GM21529 (cell line): ENCODE results near the gene VAMP1.
"Not testable (repeated sequence)": the region's sequence is repeated elsewhere in the genome, so short reads cannot be mapped to it uniquely, and the experiment has no call there.

Experiments used
- ATAC-seq: cut with Tn5 transposase; IDR thresholded peaks from one replicate; pipeline ENCODE4 v1.9.1; 2021; ENCODE audit not compliant: unreplicated experiment

The VAMP1 gene

DNA sequence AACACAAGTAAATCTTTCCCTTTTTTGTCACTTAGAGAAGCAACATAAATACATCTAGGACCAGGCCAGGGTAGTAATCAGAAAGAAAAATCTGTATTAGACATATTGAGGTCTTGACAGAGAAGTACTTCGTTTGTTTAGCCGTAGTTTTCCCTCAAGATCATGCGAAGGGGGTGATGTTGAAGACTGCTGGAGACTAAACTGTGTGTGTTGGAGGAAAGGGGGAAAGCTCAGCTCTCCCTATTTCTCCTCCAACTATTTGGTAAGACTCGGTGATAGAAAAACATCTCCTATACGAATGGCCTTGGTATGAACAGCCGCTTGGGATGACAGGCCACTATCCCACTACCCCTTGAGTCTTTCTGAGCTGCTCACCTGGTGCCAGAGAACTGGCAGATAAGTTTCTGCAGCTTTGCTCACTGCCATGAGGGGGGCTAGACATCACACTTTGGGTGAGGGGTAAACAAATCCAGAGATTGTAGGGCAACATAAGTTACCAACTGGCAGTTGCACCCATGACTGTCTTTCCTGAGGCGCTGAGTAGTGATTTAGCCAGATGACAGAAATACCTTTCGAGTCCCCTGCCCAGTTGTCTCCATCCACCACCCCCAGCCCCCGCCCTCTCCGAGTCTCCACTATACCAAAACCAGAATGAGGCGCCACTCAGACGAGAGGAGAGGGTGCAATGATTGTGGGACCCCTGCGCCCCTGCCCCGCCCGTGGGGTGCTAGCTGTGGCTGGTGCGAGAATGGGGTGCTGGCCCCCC is 685 bp downstream of the VAMP1 start:
- ATAC-seq: no peak

DNA sequence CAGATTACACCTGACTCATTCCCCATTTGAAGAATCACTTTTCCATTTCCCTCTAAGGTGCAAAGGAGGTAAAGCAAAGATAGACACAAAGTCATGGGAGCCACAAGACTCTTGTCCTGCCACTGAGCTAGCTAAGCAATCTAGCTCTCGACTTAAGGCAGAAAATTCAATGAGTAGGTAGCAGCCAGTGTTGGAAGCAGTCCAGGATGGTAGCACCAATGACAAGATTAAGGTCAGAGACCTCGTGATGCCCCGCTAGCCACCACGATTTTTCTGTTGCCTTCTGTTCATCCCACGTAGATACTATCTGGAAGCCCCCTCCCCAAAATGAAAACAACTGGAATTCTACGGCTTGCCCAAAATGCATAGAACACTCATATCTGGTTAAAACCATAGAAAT is 1.4 kb downstream of the VAMP1 start:
- ATAC-seq: no peak

DNA sequence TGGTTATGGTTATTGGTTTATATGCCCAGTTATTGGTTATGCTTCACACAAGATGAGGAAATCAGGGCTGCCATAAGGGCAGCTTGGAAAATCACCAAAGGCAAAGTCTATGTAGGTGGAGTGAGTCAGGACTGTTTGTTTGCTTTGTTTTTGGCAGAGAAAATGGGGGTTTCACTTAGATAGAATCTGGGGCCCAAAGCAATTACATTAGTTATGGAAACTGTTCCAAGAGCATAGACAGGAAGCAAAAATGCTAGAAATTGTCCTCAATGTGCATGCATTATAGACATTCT is 2.2 kb downstream of the VAMP1 start:
- ATAC-seq: no peak

DNA sequence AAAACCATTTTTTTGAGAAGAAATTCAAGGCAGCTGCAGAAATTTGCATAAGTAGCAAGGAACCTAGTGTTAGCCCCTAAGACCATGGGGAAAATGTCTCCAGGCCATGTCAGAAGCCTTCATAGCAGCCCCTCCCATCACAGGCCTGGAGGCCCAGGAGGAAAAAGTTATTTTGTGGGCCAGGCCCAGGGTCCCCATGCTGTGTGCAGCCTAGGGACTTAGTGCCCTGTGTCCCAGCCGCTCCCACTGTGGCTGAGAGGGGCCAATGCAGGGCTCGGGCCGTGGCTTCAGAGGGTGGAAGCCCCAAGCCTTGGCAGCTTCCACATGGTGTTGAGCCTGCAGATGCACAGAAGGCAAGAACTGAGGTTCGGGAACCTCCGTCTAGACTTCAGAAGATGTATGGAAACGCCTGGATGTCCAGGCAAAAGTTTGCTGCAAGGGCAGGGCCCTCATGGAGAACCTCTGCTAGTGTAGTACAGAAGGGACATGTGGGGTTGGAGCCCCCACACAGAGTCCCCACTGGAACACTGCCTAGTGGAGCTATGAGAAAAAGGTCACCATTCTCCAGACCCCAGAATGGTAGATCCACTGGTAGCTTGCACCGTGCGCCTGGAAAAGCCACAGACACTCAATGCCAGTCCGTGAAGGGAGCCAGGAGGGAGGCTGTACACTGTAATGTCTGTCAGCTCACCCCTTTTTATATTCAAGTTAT is 2.8 kb downstream of the VAMP1 start:
- not testable (repeated sequence) for ATAC-seq

DNA sequence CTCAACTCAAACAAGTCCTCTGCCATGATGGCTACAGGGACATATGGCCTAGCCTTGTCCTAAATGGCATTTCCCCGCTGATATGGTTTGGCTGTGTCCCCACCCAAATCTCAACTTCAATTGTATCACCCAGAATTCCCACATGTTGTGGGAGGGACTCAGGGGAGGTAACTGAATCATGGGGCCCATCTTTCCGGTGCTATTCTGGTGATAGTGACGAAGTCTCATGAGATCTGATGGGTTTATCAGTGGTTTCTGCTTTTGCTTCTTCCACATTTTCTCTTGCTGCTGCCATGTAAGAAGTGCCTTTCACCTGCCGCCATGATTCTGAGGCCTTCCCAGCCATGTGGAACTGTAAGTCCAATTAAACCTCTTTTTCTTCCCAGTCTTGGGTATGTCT is 3.7 kb downstream of the VAMP1 start:
- not testable (repeated sequence) for ATAC-seq

DNA sequence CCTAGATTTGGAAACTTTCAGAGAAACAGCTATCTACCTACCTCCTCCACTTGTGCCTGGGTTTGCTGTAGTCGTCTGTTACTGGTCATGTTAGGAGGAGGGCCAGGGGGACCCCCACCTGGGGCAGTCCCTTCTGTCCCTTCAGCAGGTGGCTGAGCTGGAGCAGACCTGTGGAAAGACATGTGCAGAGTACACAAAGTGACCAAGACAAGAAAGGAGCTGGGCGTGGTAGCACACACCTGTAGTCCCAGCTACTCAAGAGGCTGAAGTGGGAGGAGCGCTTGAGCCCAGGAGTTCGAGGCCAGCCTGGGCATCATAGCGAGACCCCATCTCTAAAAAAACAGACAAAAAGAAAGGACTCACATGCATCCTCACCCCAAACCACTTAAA is 4.3 kb downstream of the VAMP1 start:
- no peak for ATAC-seq

DNA sequence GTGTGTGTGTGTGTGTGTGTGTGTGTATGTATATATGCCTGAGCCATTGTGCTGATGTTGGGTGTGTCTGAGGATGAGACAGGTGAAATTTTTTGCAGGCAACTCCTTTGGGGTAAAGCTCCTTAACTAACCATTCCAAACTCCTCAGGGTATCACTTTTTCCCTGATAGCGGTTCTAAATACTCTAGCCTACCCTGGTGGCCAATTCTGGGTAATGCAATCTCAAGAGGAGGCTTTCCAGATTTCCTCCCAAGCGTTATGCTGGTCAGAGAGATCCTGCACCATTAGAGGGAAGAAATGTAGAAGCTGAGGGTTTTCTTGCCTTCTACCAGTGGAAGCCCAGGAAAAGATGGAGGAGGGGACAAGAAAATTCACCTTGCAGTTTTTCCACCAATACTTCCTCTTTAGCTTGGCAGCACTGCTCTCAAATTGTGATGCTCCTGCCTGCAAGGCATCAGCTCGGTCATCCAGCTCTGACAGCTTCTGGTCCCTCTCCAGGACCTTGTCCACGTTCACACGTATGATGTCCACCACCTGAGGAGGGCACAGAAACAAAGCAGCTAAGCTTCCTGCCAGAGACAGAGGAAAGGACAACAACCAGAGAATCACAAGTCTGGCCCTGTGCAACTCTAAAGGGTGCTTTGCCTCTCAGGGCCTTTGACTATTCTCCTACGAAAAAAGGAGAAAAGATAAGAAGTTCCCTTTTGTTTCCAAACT is 4.9 kb downstream of the VAMP1 start:
- no peak for ATAC-seq

DNA sequence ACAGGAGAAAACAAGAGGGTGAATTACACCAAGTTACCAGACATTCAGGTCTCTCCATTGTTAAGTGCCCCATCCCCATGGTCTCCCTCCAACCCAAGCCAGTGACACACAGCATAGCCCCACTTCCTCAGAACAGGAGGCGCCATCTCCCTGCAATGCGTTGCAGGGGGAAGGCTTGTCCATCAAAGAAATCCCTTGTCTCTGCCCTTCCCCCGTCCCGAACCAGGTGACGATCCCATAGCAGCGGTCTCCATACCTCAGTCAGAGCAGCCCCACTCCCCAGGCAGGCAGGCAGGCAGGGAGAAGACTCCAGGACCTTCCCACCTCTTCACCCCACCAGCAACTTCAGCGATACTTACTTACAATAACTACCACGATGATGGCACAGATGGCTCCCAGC is 5.9 kb downstream of the VAMP1 start:
- ATAC-seq: no peak

DNA sequence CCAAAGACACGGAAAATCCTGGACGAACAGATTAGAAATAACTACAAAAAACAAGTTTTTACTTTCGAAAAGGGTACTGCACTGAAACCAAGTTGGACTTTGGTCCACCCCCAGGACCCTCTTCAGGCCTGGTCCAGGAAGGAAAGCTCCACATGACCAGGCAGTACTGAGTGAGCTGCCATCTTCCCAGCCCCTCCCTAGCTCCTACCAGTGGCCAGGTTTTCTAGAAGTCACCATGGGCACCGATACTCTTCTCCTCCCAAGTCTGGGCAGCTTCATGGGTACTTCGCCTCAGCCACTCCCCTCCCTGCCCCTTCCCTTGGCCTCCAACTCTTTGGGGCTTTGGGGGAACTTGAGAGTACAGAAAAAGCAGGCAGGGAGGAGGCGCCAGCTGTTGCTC is 6.6 kb downstream of the VAMP1 start:
- no peak for ATAC-seq

DNA sequence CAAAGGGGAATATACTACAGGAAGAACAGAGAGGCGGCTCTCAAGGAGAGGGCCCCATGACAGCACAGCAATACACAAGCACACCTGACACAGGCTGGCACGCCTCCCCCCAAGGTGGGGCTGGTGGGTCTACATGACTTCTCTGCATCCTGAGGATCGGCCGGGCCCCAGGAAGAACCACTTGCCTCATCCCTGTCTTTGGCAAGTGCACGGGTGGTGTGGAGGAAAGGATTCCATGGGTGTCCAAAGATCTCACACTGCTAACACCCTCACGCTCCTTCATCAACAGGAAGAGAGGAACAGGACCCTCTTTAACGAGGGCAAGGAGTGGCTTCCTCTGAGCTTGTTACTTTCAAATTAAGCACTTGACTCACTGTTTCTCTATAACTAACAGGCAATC is 7.3 kb downstream of the VAMP1 start:
- no peak for ATAC-seq

DNA sequence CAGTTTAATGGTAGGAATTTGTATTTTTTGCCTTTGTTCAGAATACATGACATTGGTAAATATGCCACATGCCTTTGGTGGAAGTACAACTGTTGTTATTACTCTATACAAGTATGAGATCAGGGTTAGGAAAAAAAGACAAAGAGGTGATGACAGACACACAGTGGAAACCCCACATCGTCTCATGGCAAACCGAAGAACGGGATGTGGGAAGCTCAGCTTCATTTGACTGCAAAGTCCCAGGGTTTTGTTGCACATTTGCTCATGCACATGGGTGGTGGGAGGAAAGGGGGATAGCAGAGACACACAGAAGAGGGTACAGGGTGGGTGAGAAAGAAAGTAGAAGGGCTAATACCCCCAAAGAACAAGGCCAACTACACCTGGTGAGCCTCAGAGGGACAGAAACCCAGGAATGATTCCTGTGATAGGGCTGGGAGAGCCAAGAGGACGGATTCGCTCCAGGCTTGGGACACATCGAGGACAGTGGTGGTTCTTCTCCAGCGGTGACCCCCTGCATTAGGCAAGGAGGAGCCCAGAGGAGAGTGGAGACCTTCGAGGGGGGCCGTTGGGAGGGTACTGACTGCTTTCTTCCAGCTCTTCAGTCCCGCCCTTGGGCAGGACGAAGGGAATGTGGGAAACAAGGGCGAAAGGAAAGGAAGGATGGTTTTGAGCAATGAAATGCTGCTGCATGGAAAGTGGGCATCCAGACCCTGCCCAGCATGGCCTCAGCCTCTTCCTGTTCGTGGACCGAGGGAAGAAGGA is 8.1 kb downstream of the VAMP1 start:
- no peak for ATAC-seq

DNA sequence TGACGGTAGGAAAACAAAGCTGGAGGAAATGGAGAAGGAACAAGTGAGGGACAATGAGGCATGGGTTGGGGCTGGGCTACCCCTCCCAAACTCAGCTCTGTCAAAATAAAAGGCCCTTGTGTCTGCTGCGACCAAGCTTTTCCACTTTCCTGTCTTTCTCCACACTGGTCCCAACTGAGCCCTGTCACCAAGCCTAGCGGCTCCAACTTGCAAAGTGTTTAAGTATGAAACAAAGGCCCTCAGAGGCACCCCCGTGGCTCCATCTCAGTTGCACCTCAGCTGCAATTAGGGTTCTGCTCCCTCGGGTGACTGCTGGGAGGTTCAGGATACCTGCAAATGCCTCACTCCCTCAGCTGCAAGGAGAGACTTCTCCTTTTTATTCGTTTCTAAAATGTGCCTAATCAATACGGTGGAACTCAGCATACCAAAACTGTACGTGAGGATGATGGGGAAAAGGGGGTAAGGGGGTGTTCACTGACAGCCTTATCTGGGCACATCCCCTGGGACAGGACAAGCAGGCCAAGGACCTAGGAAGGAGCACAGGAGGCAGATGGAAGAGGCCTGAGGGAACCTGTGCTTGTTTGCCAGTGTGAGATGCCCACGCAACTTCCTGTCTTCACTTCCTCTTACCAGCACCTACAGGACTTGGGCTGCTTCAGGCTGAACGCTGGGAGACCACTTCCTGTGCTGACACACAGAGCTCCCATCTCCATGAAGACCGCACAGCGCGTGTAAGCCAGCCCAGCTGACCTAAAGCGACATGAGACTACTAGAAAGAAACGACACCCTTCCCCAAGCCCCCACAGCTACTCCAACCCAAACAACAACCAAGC is 8.9 kb downstream of the VAMP1 start:
- ATAC-seq: peak; percentile 81

DNA sequence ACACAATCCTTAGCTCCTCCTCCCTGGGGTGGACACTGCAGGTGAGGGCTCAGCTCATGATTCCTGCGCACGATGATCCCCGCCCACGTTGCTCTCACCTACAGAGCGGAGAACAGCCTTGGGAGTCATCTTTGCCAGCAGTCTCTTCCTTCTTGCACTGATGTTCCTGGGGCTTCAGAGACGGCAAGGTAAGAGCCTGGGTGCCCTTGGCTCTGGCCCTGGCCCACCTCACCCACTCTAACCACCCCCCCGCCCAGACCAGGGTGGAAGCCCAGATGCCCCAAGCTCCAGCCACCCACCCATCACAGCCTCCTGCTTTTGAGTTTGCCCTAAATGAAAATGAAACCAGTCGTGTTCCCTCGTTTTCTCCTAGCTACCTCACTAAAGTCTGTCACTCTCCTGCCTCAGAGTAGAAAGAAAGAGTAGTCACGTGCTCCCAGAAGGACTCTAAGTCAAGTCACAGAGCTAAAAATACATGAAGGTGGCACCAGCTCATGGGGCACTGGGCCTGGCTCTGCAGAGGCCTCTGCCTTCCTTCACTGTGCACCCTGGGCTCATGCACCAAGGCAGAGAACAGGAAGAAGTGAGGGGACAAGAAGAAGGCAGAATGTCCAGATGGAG is 9.6 kb downstream of the VAMP1 start:
- ATAC-seq: no peak

DNA sequence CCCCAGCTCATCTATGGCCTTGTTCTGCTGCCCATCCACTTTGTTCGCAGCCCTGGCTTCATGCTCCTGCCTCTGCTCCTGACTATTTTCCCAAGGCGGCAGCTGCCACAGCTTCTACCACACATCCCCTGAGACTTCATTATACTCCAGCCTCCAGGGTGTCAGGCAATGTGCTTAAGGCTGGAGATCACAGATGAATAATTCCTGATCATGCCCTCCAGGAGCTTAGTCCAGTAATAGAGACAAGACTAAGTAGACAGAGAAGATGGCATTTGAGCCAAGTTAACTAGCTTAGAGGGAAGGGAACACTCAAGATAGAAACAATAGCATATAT is 11.5 kb downstream of the VAMP1 start:
- no peak for ATAC-seq

DNA sequence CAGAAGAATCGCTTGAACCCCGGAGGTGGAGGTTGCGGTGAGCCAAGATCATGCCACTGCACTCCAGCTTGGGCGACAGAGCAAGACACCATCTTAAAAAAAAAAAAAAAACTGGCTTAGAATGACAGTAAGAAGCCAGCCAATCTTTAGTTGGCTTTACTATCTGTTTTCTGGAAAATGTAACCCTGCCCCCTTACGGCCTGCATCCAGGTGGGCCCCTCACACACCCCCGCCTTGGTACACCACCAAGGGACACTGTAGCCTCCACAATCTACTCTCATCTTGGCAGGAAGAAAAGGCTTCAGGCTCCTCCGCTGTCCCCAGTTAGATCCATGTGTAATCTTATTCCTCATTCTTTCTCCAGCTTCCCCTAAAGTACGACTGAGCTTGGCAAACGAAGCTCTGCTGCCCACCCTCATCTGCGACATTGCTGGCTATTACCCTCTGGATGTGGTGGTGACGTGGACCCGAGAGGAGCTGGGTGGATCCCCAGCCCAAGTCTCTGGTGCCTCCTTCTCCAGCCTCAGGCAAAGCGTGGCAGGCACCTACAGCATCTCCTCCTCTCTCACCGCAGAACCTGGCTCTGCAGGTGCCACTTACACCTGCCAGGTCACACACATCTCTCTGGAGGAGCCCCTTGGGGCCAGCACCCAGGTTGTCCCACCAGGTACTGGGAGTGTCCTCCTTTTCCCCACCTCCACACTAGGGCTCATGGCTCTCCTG is 12.0 kb downstream of the VAMP1 start:
- no peak for ATAC-seq

DNA sequence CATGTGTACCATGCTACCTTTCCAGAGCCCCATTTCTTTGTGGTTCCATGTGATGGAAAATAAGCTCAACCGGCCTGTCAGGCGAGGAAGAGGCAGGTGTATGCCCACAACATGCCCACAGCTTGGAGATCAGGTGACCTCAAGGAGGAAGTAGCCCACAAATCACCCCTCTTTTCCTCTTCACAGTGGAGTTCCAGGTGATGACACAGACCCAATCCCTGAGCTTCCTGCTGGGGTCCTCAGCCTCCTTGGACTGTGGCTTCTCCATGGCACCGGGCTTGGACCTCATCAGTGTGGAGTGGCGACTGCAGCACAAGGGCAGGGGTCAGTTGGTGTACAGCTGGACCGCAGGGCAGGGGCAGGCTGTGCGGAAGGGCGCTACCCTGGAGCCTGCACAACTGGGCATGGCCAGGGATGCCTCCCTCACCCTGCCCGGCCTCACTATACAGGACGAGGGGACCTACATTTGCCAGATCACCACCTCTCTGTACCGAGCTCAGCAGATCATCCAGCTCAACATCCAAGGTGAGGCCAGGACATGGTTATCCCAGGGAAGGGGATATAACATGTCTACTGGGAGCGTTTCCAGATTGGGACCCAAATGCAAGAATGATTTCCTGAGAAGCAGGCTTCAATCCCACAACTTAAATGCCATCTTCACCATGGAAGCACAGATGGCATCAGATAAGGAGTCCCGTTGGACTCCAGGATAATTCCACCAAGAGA is 13.1 kb downstream of the VAMP1 start:
- no peak for ATAC-seq

DNA sequence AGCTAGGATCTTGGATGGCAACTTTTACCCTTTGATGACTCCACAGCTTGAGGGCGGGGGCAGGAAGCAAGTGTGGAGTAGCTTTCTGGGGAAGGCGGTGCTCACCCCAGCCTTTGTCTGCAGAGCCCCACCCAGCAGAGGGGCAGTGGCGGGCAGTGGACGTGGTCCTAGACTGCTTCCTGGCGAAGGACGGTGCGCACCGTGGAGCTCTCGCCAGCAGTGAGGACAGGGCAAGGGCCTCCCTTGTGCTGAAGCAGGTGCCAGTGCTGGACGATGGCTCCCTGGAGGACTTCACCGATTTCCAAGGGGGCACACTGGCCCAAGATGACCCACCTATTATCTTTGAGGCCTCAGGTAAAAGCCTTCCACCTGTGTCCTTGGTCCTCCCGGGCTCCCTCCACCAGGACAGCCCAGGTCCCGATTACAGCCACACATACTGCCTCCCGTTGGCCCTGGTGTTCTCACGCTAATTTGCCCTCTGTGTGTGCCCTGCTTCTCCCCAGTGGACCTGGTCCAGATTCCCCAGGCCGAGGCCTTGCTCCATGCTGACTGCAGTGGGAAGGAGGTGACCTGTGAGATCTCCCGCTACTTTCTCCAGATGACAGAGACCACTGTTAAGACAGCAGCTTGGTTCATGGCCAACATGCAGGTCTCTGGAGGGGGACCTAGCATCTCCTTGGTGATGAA is 17.4 kb downstream of the VAMP1 start:
- no peak for ATAC-seq

DNA sequence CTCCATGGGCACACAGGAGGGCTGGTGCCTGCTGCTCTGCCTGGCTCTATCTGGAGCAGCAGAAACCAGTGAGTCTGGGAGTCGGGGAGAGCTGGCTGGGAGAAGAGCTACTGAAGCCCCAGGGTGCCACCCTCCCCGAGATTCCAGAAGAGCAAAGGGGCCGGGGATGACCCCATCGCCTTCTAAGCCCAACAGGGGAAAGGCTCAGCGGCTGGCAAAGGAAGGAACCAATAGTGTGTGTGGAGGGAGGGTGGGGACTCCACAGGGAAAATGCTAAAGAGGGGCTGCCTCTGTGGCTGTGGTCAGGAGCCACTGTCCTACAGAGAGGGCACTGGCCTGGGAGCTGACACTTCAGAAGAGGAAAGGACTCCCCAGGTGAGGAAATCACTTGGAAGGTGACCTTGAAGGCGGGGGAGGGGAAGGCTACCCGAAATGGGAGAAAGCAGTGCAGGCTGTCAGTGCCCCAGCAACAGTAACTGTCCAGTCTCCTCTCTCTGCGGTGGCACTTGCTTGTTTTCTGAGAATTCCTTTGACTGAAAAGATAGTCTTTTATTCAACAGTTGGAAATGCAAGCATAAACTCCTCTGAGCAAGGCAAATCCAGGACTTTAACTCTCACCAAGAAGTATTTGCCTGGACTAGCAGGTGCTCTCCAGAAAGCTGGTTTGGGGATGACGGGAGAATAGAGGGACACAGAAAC is 18.1 kb downstream of the VAMP1 start:
- ATAC-seq: peak; percentile 2
